Tibial nerve (tissue), 4 donors: ENCODE measurements around the gene SMIM32. TPM values are rescaled to one million over a fixed set of nuclear protein-coding genes. Genes with fewer than 3 reads are reported as not detected.

ENCODE experiments used
- DNase-seq, 2 donors: peaks; one replicate each; pipeline ENCODE4 v3.0.0-alpha.2; 2019; ENCODE audit warnings: low spot score in 2 of 2
- H3K27ac ChIP-seq, 4 donors: fragments of 200-600 bp; sonication (generic) in 3 of 4; one replicate each; pipeline ENCODE4 v1.5.1; 2017 to 2019; ENCODE audit warnings: mild to moderate bottlenecking in 1 of 4
- H3K27me3 ChIP-seq, 2 donors: fragments of 200-600 bp; sonication (generic) in 1 of 2; one replicate each; pipeline versions ENCODE4 v1.5.1 to v1.6.0; 2017 to 2019
- H3K36me3 ChIP-seq, 3 donors: fragments of 200-600 bp; sonication (generic); one replicate each; pipeline ENCODE4 v1.5.1; 2018 to 2019
- H3K4me1 ChIP-seq, 4 donors: fragments of 200-600 bp; sonication (generic) in 3 of 4; one replicate each; pipeline ENCODE4 v1.5.1; 2017 to 2019
- H3K4me3 ChIP-seq, 4 donors: fragments of 200-600 bp; sonication (generic) in 3 of 4; one replicate each; pipeline ENCODE4 v1.5.1; 2017 to 2019; ENCODE audit warnings: mild to moderate bottlenecking in 1 of 4, moderate library complexity in 1 of 4
- H3K9me3 ChIP-seq, 4 donors: fragments of 200-600 bp; sonication (generic) in 3 of 4; one replicate each; pipeline ENCODE4 v1.5.1; 2017 to 2019
- EP300 ChIP-seq, 2 donors: sonication (generic); formaldehyde crosslinking; IDR thresholded peaks; one replicate each; pipeline ENCODE4 v1.6.1; 2017; ENCODE audit warnings: antibody characterized with exemption in 2 of 2, mild to moderate bottlenecking in 1 of 2
- POLR2A ChIP-seq, 2 donors: fragments of 450-650 bp; IDR thresholded peaks; one replicate each; pipeline ENCODE4 v1.6.1; 2017; ENCODE audit warnings: antibody characterized with exemption in 2 of 2, mild to moderate bottlenecking in 2 of 2, moderate library complexity in 2 of 2
- WGBS, 2 donors: methylation state at CpG; one replicate each; pipeline ENCODE4 v1.1.5; 2018; 5-methylcytosine and 5-hydroxymethylcytosine counted together
- total RNA-seq, 4 donors: library from RNA; depleted of rRNA; stranded (reverse); fragments of >200 nt; gene quantifications; one replicate each; pipeline ENCODE4 v1.1.0, GENCODE V29; 2016
- TF ChIP-seq, protein P1 (sequence below), 5 experiments: fragments of 200-600 bp in 3 of 5; fragments of 450-650 bp in 2 of 5; sonication (generic) in 3 of 5; IDR thresholded peaks; one replicate each; pipeline ENCODE4 v1.5.1; 2016 to 2019; ENCODE audit warnings: antibody characterized with exemption in 5 of 5, mild to moderate bottlenecking in 3 of 5, moderate library complexity in 2 of 5

SMIM32 gene
- total RNA-seq, 4 donors from 2014 or later, result not detected

DNA sequence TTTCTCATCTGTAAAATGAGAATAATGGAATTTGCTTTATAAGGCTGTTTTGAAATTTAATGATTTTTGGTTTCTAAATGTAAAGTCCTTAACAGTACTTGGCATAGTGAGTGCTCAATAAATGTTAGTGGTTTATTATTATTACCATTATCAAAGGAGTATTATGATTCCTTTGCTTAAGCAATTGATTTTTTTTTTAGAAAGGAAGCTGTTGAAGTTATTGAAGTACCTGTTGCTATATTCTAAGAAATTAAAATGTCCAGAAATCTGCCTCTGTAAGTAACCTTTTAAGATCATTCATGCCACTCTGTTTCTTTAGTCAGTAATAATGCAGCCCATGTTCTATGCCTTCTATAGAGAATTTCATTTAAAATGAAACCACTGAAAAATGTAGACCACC, 45.3 kb downstream of the SMIM32 start:
- H3K27me3 ChIP-seq, result no peaks in the 10 kb centered on the region
- H3K9me3 ChIP-seq, result no peaks in the 10 kb centered on the region
- H3K4me3 ChIP-seq, result no peak overlapping the region
- DNase-seq, result no peak
- no peaks in the 10 kb centered on the region for H3K36me3 ChIP-seq
- peaks cover 0 to 81% (median 3%) of the 10 kb centered on the region in 4 donors for H3K4me1 ChIP-seq
- TF ChIP-seq EP300 (IDR thresholded peaks at IDR 0.05), result no peak
- no peak for TF ChIP-seq POLR2A (IDR thresholded peaks at IDR 0.05)
- TF ChIP-seq, protein P1, sequence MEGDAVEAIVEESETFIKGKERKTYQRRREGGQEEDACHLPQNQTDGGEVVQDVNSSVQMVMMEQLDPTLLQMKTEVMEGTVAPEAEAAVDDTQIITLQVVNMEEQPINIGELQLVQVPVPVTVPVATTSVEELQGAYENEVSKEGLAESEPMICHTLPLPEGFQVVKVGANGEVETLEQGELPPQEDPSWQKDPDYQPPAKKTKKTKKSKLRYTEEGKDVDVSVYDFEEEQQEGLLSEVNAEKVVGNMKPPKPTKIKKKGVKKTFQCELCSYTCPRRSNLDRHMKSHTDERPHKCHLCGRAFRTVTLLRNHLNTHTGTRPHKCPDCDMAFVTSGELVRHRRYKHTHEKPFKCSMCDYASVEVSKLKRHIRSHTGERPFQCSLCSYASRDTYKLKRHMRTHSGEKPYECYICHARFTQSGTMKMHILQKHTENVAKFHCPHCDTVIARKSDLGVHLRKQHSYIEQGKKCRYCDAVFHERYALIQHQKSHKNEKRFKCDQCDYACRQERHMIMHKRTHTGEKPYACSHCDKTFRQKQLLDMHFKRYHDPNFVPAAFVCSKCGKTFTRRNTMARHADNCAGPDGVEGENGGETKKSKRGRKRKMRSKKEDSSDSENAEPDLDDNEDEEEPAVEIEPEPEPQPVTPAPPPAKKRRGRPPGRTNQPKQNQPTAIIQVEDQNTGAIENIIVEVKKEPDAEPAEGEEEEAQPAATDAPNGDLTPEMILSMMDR (IDR thresholded peaks at IDR 0.05), result no peak
- H3K27ac ChIP-seq, result no peak overlapping the region

DNA sequence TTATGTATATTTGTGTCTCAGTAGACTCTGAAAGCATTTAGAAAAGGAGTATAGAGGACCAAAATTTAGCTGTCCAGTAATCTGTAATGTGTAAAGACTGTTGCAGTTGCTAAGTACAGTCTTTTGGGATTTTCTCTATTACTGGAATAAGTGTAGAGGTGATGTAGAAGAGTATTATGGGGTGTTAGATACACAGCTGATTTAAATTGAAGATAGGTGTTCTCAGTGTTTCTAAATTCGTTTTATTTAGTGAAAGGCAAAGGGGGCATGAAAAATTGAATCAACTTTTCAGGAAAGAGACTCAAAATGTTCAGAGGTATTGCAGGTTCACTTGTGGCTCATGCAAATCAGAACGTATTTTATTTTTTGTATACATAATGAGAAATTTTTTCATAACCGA, 46.8 kb downstream of the SMIM32 start:
- H3K4me1 ChIP-seq, result peaks cover 0 to 88% (median 4%) of the 10 kb centered on the region in 4 donors
- no peak overlapping the region for H3K27ac ChIP-seq
- H3K27me3 ChIP-seq, result no peaks in the 10 kb centered on the region
- H3K9me3 ChIP-seq, result no peaks in the 10 kb centered on the region
- TF ChIP-seq EP300 (IDR thresholded peaks at IDR 0.05) (no peak), POLR2A (IDR thresholded peaks at IDR 0.05) (no peak)
- TF ChIP-seq, protein P1 (IDR thresholded peaks at IDR 0.05), result no peak
- H3K4me3 ChIP-seq, result no peak overlapping the region
- H3K36me3 ChIP-seq, result no peaks in the 10 kb centered on the region
- WGBS, 2 donors, result 74 to 77% methylated on average over 3 of the region's 3 CpGs
- no peak for DNase-seq

DNA sequence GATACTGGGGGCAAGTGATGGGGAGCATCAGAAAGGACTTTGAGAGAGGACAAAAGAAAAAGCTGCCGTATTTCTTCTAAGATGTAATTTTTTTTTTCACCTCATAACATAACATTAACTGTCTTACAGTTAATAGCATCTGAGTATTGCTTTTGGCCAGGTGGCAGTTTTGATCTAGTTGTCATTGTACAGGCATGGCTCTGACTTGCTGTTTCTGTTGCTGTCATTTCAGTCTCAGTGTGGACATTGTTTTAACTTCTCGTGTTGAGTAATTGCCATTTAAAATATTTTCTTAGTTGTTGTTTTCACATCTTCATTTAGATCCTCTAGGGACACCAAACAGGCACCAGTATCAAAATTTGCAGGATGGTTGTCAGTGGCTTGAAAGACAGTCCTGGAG, 47.9 kb downstream of the SMIM32 start:
- Histone ChIP-seq H3K27me3 (no peaks in the 10 kb centered on the region), H3K36me3 (no peaks in the 10 kb centered on the region), H3K27ac (no peak overlapping the region), H3K4me3 (no peak overlapping the region), H3K9me3 (no peaks in the 10 kb centered on the region), H3K4me1 (peaks cover 0 to 90% (median 4%) of the 10 kb centered on the region in 4 donors)
- no peak for DNase-seq
- TF ChIP-seq EP300 (IDR thresholded peaks at IDR 0.05) (no peak), POLR2A (IDR thresholded peaks at IDR 0.05) (no peak)
- TF ChIP-seq, protein P1 (IDR thresholded peaks at IDR 0.05), result no peak
- 33 to 34% methylated on average over 2 of the region's 2 CpGs for WGBS, 2 donors

DNA sequence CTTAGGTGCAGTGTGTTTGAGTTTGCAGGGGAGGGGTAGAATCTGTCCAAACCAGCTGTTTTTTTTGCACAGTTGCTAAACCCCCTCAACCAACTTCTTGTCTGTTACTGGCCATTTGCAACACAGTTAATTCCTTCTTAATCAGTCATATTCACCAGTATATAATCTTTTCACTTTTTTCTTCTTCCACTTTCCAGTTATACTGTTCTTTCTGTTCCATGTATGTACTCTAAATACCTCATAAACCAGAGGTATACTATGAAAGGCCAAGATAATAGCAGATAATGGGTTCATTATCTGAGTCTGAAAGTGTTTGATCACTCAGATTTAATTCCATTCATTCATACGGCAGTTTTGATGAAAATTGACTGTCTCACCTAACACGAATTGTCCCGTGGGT, 49.2 kb downstream of the SMIM32 start:
- WGBS, 2 donors, result 62 to 68% methylated on average over 3 of the region's 3 CpGs
- Histone ChIP-seq H3K9me3 (no peaks in the 10 kb centered on the region), H3K27ac (no peak overlapping the region), H3K27me3 (no peaks in the 10 kb centered on the region), H3K4me1 (peaks cover 0 to 93% (median 4%) of the 10 kb centered on the region in 4 donors), H3K36me3 (no peaks in the 10 kb centered on the region), H3K4me3 (no peak overlapping the region)
- no peak for DNase-seq
- TF ChIP-seq POLR2A (IDR thresholded peaks at IDR 0.05) (no peak), EP300 (IDR thresholded peaks at IDR 0.05) (no peak)
- TF ChIP-seq, protein P1 (IDR thresholded peaks at IDR 0.05), result no peak

DNA sequence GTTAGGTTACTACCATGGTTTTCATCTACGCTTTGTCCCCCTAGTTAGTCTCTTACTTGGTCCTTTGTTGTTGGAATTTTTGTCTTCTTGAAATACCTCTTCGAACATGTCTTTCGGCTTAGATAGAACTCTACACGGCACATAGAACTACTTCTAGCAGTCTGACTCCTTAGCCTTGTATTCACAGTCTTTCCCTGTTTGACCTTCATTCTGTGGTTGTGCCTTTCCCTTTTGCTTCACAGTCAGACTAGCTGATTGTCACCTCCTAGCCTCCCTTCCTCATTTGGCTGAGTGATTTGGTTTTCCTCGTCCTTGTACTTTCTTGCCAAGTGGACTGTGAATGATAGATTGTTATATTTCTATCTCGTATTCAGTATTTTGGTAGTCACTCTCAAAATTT, 49.6 kb downstream of the SMIM32 start:
- H3K27me3 ChIP-seq, result no peaks in the 10 kb centered on the region
- no peak overlapping the region for H3K27ac ChIP-seq
- H3K36me3 ChIP-seq, result no peaks in the 10 kb centered on the region
- H3K4me1 ChIP-seq, result peaks cover 0 to 93% (median 6%) of the 10 kb centered on the region in 4 donors
- no peak for DNase-seq
- no peaks in the 10 kb centered on the region for H3K9me3 ChIP-seq
- H3K4me3 ChIP-seq, result no peak overlapping the region
- WGBS, 2 donors, result 67 to 75% methylated on average over 6 of the region's 6 CpGs
- no peak for TF ChIP-seq POLR2A (IDR thresholded peaks at IDR 0.05)
- TF ChIP-seq EP300 (IDR thresholded peaks at IDR 0.05), result no peak
- TF ChIP-seq, protein P1 (IDR thresholded peaks at IDR 0.05), result no peak
